SW480 (cell line): ENCODE data around the gene EEIG2.
"Not testable (repeated sequence)": the region's sequence is repeated elsewhere in the genome, so short reads cannot be mapped to it uniquely, and the experiment has no call there.

Experiments
- DNase-seq: peaks from one replicate; pipeline ENCODE4 v3.0.0-alpha.2; 2016; ENCODE audit warnings: low spot score

Gene EEIG2

GRCh38 chr1:108547493-108547892 is 12.4 kb upstream of the EEIG2 start:
- not testable (repeated sequence) for DNase-seq

GRCh38 chr1:108551137-108551862 is 8.6 kb upstream of the EEIG2 start:
- DNase-seq: no peak

GRCh38 chr1:108553905-108554304 is 6.0 kb upstream of the EEIG2 start:
- DNase-seq: no peak

- DNase-seq: no peak
Measured at GRCh38 chr1:108554682-108555427, 5.0 kb upstream of the EEIG2 start.

GRCh38 chr1:108556066-108556465 is 3.8 kb upstream of the EEIG2 start:
- no peak for DNase-seq

- DNase-seq: no peak
Measured at GRCh38 chr1:108556499-108556898, 3.4 kb upstream of the EEIG2 start.

GRCh38 chr1:108557296-108557695 is 2.6 kb upstream of the EEIG2 start:
- no peak for DNase-seq

GRCh38 chr1:108560189-108560873 is 431 bp downstream of the EEIG2 start:
- peak; percentile 32 for DNase-seq

- peak; percentile 13 for DNase-seq
Measured at GRCh38 chr1:108560874-108561459, 1.1 kb downstream of the EEIG2 start.

GRCh38 chr1:108561689-108562326 is 1.9 kb downstream of the EEIG2 start:
- peak; percentile 82 for DNase-seq

GRCh38 chr1:108563808-108564207 is 3.9 kb downstream of the EEIG2 start:
- DNase-seq: no peak

- no peak for DNase-seq
Measured at GRCh38 chr1:108565081-108565480, 5.2 kb downstream of the EEIG2 start.

GRCh38 chr1:108565512-108565911 is 5.6 kb downstream of the EEIG2 start:
- DNase-seq: no peak

- DNase-seq: no peak
Measured at GRCh38 chr1:108568589-108568988, 8.7 kb downstream of the EEIG2 start.

GRCh38 chr1:108569097-108569728 is 9.3 kb downstream of the EEIG2 start:
- DNase-seq: no peak

- DNase-seq: peak; percentile 49
Measured at GRCh38 chr1:108570128-108570527, 10.2 kb downstream of the EEIG2 start.

- peak; percentile 27 for DNase-seq
Measured at GRCh38 chr1:108570998-108571401, 11.1 kb downstream of the EEIG2 start.

GRCh38 chr1:108572182-108572581 is 12.3 kb downstream of the EEIG2 start:
- no peak for DNase-seq

- no peak for DNase-seq
Measured at GRCh38 chr1:108573183-108573582, 13.3 kb downstream of the EEIG2 start.

- DNase-seq: no peak
Measured at GRCh38 chr1:108574008-108574407, 14.1 kb downstream of the EEIG2 start.

- no peak for DNase-seq
Measured at GRCh38 chr1:108575375-108575774, 15.5 kb downstream of the EEIG2 start.
